Gastrocnemius medialis (tissue), 4 donors: ENCODE results near the gene PRRC2A. TPM values are rescaled to one million over a fixed set of nuclear protein-coding genes. Genes with fewer than 3 reads are reported as not detected.

Source experiments
- ATAC-seq, 2 donors: fragments of 150-250 bp; one replicate each; pipeline ENCODE4 v1.9.1; 2016
- DNase-seq, 2 donors: peaks; one replicate each; pipeline ENCODE4 v3.0.0-alpha.2; 2019
- H3K27ac ChIP-seq, 4 donors: fragments of 200-600 bp; sonication (generic); 1 replicate in 1 of 4; 2 replicates in 3 of 4; pipeline ENCODE4 v1.5.1; 2016 to 2018; ENCODE audit warnings: mild to moderate bottlenecking in 2 of 4, moderate library complexity in 1 of 4
- H3K27me3 ChIP-seq, 3 donors: fragments of 200-600 bp; sonication (generic) in 2 of 3; 1 replicate in 1 of 3; 2 replicates in 2 of 3; pipeline versions ENCODE4 v1.5.1 to v1.6.0; 2016 to 2019; ENCODE audit warnings: mild to moderate bottlenecking in 1 of 3, moderate library complexity in 1 of 3
- H3K36me3 ChIP-seq, 2 donors: fragments of 200-600 bp; sonication (generic) in 1 of 2; one replicate each; pipeline ENCODE4 v1.5.1; 2017 to 2018
- H3K4me1 ChIP-seq, 2 donors: fragments of 200-600 bp; sonication (generic) in 1 of 2; one replicate each; pipeline ENCODE4 v1.5.1; 2016 to 2017; ENCODE audit warnings: mild to moderate bottlenecking in 2 of 2
- H3K4me3 ChIP-seq, 4 donors: fragments of 200-600 bp; sonication (generic) in 3 of 4; 1 replicate in 1 of 4; 2 replicates in 3 of 4; pipeline ENCODE4 v1.5.1; 2016 to 2019; ENCODE audit warnings: mild to moderate bottlenecking in 2 of 4
- H3K9me3 ChIP-seq, 3 donors: fragments of 200-600 bp; sonication (generic) in 2 of 3; 1 replicate in 1 of 3; 2 replicates in 2 of 3; pipeline ENCODE4 v1.5.1; 2016 to 2019
- CTCF ChIP-seq, 5 experiments: fragments of 450-650 bp in 3 of 5; fragments of 200-600 bp in 2 of 5; sonication (generic) in 2 of 5; IDR thresholded peaks in 4 of 5; conservative IDR thresholded peaks in 1 of 5; 1 replicate in 4 of 5; 2 replicates in 1 of 5; pipeline ENCODE4 v1.5.1; 2016 to 2019; ENCODE audit warnings: antibody characterized with exemption in 5 of 5, mild to moderate bottlenecking in 3 of 5, moderate library complexity in 3 of 5
- POLR2A ChIP-seq, 2 donors: fragments of 450-650 bp; IDR thresholded peaks; one replicate each; pipeline ENCODE4 v1.6.1; 2017; ENCODE audit warnings: antibody characterized with exemption in 2 of 2, mild to moderate bottlenecking in 2 of 2, moderate library complexity in 2 of 2
- in situ Hi-C, 4 donors: fragments of 200-750 bp; cut with MboI; loops; one replicate each; pipeline versions ENCODE4 v1.15.0 to v1.8.0; 2017; ENCODE audit warnings: low sequenced_read_pairs in 4 of 4
- intact Hi-C: fragments of 100-400 bp; cut with DNase I; formaldehyde crosslinking; loops from one replicate; pipeline ENCODE4 v1.15.1; 2023; ENCODE audit warnings: low total_unique reads
- microRNA-seq, 2 donors: library from miRNA; unstranded; fragments of <30 nt; microRNA quantifications; one replicate each; pipeline ENCODE4, GENCODE V29; 2016; ENCODE audit warnings: borderline replicate concordance in 2 of 2
- total RNA-seq, 4 donors: library from RNA; depleted of rRNA; stranded (reverse); fragments of >200 nt; gene quantifications; one replicate each; pipeline versions ENCODE4 v1.1.0 to v1.2.3, GENCODE V29; 2016

Gene PRRC2A
- total RNA-seq, 4 donors from 2014 or later: 38.9 to 67.7 (median 52.0) TPM

DNA sequence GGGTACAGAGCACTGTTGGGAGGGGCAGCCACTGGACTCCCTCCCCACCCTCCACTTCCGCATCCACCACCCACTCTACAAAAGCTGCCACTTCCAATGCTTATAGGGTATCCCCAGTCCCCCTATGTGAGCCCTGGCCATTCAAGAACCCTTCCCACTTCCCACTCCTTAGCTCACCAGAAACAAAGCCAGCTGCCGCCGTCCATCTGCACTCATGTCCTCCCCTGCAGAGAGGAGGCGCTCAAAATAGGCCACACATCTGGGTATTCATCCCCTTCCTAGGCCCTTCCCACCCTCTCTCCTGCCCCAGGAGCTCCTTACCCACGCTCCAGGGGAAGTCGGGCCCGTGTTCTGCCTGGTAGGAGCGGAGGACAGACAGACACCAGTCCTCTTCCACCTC is 66.8 kb downstream of the PRRC2A start:
- DNase-seq: no peak
- intact Hi-C loops: no loop called here
- TF ChIP-seq CTCF (IDR thresholded peaks at IDR 0.05 in 4 of 5, conservative IDR thresholded peaks at IDR 0.05 in 1 of 5) (no peak), POLR2A (IDR thresholded peaks at IDR 0.05) (no peak)
- Histone ChIP-seq H3K27me3 (no peaks in the 10 kb centered on the region), H3K36me3 (peaks cover 0 to 75% of the 10 kb centered on the region in 2 donors), H3K9me3 (no peaks in the 10 kb centered on the region), H3K4me3 (no peak overlapping the region), H3K27ac (no peak overlapping the region), H3K4me1 (no peaks in the 10 kb centered on the region)
- in situ Hi-C loops: loop anchor here in 2 of 4 donors (5.0 to 25.0 kb wide), 3 partner anchors 85 to 275 kb away; partner anchors contain the start of genes DXO (in 1 of the 2), NELFE (in 1 of the 2) and SKIC2 (in 1 of the 2)
- no peak for ATAC-seq

Small RNA genes lying within 50 kb of the gene (microRNA-seq; reads per million reads assigned to microRNA genes)
- gene MIR6832: 0 reads per million in 2 donors

Other genes starting within 250 kb of the PRRC2A start
- 1 to 10 TPM in 3 of 4 donors, under 1 TPM in 1; 0.17 to 7.8 (median 5.0) TPM for gene MICA, start 217.1 kb upstream of the PRRC2A start, total RNA-seq
- 1 to 10 TPM in 1 of 4 donors, under 1 TPM in 3; 0.20 to 1.2 (median 0.50) TPM for gene MICB, start 122.6 kb upstream of the PRRC2A start, total RNA-seq
- gene MCCD1, start 91.8 kb upstream of the PRRC2A start, total RNA-seq: not detected
- 100 to 1,000 TPM; 107 to 198 (median 144) TPM for gene DDX39B, start 78.7 kb upstream of the PRRC2A start, total RNA-seq
- gene ATP6V1G2, start 74.1 kb upstream of the PRRC2A start, total RNA-seq: 1 to 10 TPM in 2 of 4 donors, under 1 TPM in 2; 0.46 to 1.8 (median 1.1) TPM
- gene NFKBIL1, start 73.1 kb upstream of the PRRC2A start, total RNA-seq: 10 to 100 TPM; 17.6 to 21.7 (median 20.3) TPM
- gene LTA, start 48.4 kb upstream of the PRRC2A start, total RNA-seq: not detected
- under 1 TPM in 2 of 4 donors, not detected in 2; 0.23 to 0.87 TPM for gene TNF, start 45.1 kb upstream of the PRRC2A start, total RNA-seq
- gene LTB, start 38.3 kb upstream of the PRRC2A start, total RNA-seq: not detected
- 10 to 100 TPM in 1 of 4 donors, 1 to 10 TPM in 2, not detected in 1; 1.6 to 22.3 (median 4.1) TPM for gene LST1, start 34.4 kb upstream of the PRRC2A start, total RNA-seq
- not detected for gene NCR3, start 27.7 kb upstream of the PRRC2A start, total RNA-seq
- gene AIF1, start 5.5 kb upstream of the PRRC2A start, total RNA-seq: 10 to 100 TPM in 1 of 4 donors, 1 to 10 TPM in 3; 4.3 to 11.0 (median 4.8) TPM
- 100 to 1,000 TPM; 305 to 509 (median 459) TPM for gene BAG6, start 31.9 kb downstream of the PRRC2A start, total RNA-seq
- gene APOM, start 35.2 kb downstream of the PRRC2A start, total RNA-seq: 1 to 10 TPM; 1.8 to 7.9 (median 2.4) TPM
- 10 to 100 TPM; 22.2 to 34.9 (median 26.8) TPM for gene C6orf47, start 40.1 kb downstream of the PRRC2A start, total RNA-seq
- 10 to 100 TPM; 17.3 to 29.8 (median 24.5) TPM for gene GPANK1, start 44.3 kb downstream of the PRRC2A start, total RNA-seq
- 100 to 1,000 TPM; 185 to 251 (median 226) TPM for gene CSNK2B, start 45.4 kb downstream of the PRRC2A start, total RNA-seq
- 1 to 10 TPM in 1 of 4 donors, under 1 TPM in 2, not detected in 1; 0.19 to 2.7 (median 0.60) TPM for gene LY6G5B, start 49.3 kb downstream of the PRRC2A start, total RNA-seq
- 1 to 10 TPM in 2 of 4 donors, not detected in 2; 1.3 to 3.2 TPM for gene LY6G5C, start 60.4 kb downstream of the PRRC2A start, total RNA-seq
- 10 to 100 TPM; 39.2 to 82.9 (median 57.5) TPM for gene ABHD16A, start 82.6 kb downstream of the PRRC2A start, total RNA-seq
- gene LY6G6F, start 86.2 kb downstream of the PRRC2A start, total RNA-seq: not detected
- not detected for gene LY6G6D, start 94.6 kb downstream of the PRRC2A start, total RNA-seq
- gene LY6G6C, start 101.0 kb downstream of the PRRC2A start, total RNA-seq: not detected
- gene MPIG6B, start 102.7 kb downstream of the PRRC2A start, total RNA-seq: not detected
- gene DDAH2, start 108.6 kb downstream of the PRRC2A start, total RNA-seq: 10 to 100 TPM; 10.6 to 24.2 (median 15.4) TPM
- gene CLIC1, start 115.8 kb downstream of the PRRC2A start, total RNA-seq: 10 to 100 TPM; 20.9 to 41.3 (median 26.3) TPM
- 1 to 10 TPM in 3 of 4 donors, under 1 TPM in 1; 0.35 to 7.8 (median 1.6) TPM for gene MSH5, start 119.3 kb downstream of the PRRC2A start, total RNA-seq
- not detected for gene SAPCD1, start 141.9 kb downstream of the PRRC2A start, total RNA-seq
- gene VWA7, start 156.6 kb downstream of the PRRC2A start, total RNA-seq: 1 to 10 TPM; 2.0 to 7.8 (median 4.7) TPM
- gene VARS1, start 175.0 kb downstream of the PRRC2A start, total RNA-seq: 100 to 1,000 TPM in 1 of 4 donors, 10 to 100 TPM in 3; 39.2 to 102 (median 67.4) TPM
- 10 to 100 TPM; 25.1 to 43.7 (median 32.9) TPM for gene LSM2, start 186.3 kb downstream of the PRRC2A start, total RNA-seq
- gene HSPA1L, start 194.6 kb downstream of the PRRC2A start, total RNA-seq: 1 to 10 TPM; 1.1 to 7.1 (median 3.5) TPM
- gene HSPA1A, start 194.8 kb downstream of the PRRC2A start, total RNA-seq: 100 to 1,000 TPM in 2 of 4 donors, 10 to 100 TPM in 2; 85.8 to 205 (median 111) TPM
- 100 to 1,000 TPM in 2 of 4 donors, 10 to 100 TPM in 2; 71.5 to 178 (median 112) TPM for gene HSPA1B, start 207.0 kb downstream of the PRRC2A start, total RNA-seq
- 10 to 100 TPM; 20.8 to 42.7 (median 38.1) TPM for gene NEU1, start 242.1 kb downstream of the PRRC2A start, total RNA-seq